Stimulated activated naive CD8-positive, alpha-beta T cell treated with anti-CD3 and anti-CD28 coated beads, Interleukin-15, Interleukin-2, amounts not matched to agents 100 ng/mL and 50 ng/mL, for 24 hours (primary cell): ENCODE measurements around the gene MYBPC1.
"Not testable (repeated sequence)": the region's sequence is repeated elsewhere in the genome, so short reads cannot be mapped to it uniquely, and the experiment has no call there.

ENCODE experiments used
- H3K27ac Mint-ChIP-seq: one replicate; pipeline ENCODE4 v1.8.0; 2021; ENCODE audit warnings: mild to moderate bottlenecking, mixed read lengths
- H3K27me3 Mint-ChIP-seq: one replicate; pipeline ENCODE4 v1.8.0; 2021; ENCODE audit warnings: mixed read lengths
- H3K36me3 Mint-ChIP-seq: one replicate; pipeline ENCODE4 v1.8.0; 2021; ENCODE audit warnings: low read depth, mixed read lengths
- H3K4me1 Mint-ChIP-seq: one replicate; pipeline ENCODE4 v1.8.0; 2021; ENCODE audit warnings: low read depth, mixed read lengths
- H3K4me3 Mint-ChIP-seq: one replicate; pipeline ENCODE4 v1.8.0; 2021; ENCODE audit warnings: mild to moderate bottlenecking, mixed read lengths
- H3K9me3 Mint-ChIP-seq: one replicate; pipeline ENCODE4 v1.8.0; 2021; ENCODE audit warnings: mixed read lengths

The MYBPC1 gene, protein sequence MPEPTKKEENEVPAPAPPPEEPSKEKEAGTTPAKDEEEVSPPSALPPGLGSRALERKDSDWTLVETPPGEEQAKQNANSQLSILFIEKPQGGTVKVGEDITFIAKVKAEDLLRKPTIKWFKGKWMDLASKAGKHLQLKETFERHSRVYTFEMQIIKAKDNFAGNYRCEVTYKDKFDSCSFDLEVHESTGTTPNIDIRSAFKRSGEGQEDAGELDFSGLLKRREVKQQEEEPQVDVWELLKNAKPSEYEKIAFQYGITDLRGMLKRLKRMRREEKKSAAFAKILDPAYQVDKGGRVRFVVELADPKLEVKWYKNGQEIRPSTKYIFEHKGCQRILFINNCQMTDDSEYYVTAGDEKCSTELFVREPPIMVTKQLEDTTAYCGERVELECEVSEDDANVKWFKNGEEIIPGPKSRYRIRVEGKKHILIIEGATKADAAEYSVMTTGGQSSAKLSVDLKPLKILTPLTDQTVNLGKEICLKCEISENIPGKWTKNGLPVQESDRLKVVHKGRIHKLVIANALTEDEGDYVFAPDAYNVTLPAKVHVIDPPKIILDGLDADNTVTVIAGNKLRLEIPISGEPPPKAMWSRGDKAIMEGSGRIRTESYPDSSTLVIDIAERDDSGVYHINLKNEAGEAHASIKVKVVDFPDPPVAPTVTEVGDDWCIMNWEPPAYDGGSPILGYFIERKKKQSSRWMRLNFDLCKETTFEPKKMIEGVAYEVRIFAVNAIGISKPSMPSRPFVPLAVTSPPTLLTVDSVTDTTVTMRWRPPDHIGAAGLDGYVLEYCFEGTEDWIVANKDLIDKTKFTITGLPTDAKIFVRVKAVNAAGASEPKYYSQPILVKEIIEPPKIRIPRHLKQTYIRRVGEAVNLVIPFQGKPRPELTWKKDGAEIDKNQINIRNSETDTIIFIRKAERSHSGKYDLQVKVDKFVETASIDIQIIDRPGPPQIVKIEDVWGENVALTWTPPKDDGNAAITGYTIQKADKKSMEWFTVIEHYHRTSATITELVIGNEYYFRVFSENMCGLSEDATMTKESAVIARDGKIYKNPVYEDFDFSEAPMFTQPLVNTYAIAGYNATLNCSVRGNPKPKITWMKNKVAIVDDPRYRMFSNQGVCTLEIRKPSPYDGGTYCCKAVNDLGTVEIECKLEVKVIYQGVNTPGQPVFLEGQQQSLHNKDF

DNA sequence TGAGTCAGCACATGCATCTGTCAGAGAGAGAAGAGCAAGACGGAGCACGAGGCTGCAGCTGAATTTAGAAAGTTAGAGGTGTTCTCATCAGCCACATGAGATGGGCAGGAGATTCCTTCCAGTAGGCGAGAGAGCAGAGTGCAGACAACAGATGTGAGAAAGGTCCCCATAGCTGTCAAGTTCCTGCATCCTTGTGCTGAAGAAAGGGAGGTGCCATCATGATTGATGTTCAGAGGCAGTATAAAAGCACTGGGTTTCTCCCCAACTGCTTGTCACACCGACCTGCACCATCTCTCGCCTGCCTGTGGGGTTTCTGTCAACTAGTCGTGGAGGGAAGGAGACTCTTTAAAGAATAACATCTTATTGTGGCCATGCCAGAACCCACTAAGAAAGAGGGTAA, at the start of gene MYBPC1:
MYBPC1 (plus strand) TSS at position 272 of the 400 bp plus-strand sequence; CDS start at position 372, 100 bp downstream.
- H3K9me3 Mint-ChIP-seq: no peaks in the 10 kb centered on the region
- peaks cover 4% of the 10 kb centered on the region for H3K27me3 Mint-ChIP-seq
- H3K27ac Mint-ChIP-seq: no peak within 1 kb of the TSS
- no peaks in the 10 kb centered on the region for H3K36me3 Mint-ChIP-seq
- no peaks in the 10 kb centered on the region for H3K4me1 Mint-ChIP-seq
- no peak within 1 kb of the TSS for H3K4me3 Mint-ChIP-seq

DNA sequence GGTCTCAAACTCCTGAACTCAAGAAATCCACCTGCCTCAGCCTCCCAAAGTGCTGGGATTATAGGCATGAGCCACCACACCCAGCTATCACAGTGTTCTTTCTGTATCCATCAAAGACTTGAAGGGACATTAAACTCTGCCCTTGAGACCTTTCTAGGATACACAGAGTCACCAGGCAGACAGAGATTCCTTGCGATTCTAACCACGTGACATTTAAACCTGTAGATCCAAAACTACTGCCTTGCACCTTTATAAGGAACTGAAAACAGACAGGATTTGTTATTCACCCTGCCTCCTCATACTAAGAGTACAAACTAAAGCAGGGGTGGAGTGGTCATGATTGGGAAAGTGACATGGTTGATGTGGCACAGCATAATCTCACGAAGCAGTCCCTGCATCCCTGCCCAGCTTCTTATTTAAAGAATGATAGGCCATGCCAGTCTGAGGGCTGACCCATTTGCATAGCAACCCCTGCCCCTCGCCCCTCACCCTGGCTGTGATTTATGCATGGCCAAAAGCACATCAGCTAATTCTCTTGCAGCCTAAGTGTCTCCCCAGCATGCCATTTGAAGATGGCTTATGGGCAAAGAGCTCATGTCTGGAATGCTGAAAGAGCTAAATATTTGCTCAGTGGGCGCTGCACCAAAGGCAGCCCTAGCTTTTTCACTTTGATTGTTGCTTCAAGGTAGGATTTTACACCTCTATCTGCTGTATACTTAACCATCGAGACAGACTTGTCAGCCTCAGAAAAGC, 43.2 kb upstream of the MYBPC1 start:
- Mint-ChIP-seq H3K4me3 (no peak overlapping the region), H3K36me3 (no peaks in the 10 kb centered on the region), H3K27me3 (peaks cover 11% of the 10 kb centered on the region), H3K9me3 (no peaks in the 10 kb centered on the region), H3K27ac (no peak overlapping the region), H3K4me1 (no peaks in the 10 kb centered on the region)

DNA sequence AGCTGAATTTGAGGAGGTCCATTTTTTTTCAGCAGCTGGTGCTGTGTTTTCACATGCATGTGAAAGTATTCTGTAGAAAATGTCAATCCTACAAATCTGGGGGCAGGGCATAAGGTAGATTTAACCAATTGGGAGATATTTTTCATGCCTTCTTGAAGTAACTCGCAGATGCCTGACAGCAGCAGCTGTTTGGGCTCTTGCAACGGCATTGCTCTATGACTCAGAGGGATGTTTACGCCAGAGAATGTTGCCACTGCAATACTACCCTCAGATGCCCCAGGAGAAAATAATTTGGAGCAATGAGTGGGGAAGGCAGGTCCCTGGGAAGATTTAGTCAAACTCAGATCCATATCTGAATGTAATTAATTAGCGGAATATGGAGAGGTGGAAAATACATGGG, 42.5 kb upstream of the MYBPC1 start:
- Mint-ChIP-seq H3K4me1 (no peaks in the 10 kb centered on the region), H3K27ac (no peak overlapping the region), H3K36me3 (no peaks in the 10 kb centered on the region), H3K9me3 (no peaks in the 10 kb centered on the region), H3K4me3 (no peak overlapping the region), H3K27me3 (peaks cover 11% of the 10 kb centered on the region)

DNA sequence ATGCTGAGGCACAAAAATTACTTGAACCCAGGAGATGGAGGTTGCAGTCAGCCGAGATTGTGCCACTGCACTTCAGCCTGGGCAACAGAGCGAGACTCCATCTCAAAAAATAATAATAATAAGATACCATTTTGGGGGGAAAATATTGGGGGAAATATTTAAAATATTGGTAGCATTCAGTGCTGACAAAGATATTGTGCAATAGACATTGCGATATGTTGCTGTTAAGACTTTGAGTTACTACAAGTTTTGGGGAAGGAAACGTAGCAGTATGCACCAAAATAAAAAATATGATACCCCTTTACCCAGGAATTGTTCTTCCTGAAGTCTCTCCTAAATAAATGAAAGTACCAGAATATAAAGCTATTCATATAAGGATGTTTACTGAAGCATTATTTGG, 37.7 kb upstream of the MYBPC1 start:
- no peaks in the 10 kb centered on the region for H3K36me3 Mint-ChIP-seq
- H3K4me1 Mint-ChIP-seq: no peaks in the 10 kb centered on the region
- peaks cover 14% of the 10 kb centered on the region for H3K27me3 Mint-ChIP-seq
- peaks cover 8% of the 10 kb centered on the region for H3K9me3 Mint-ChIP-seq
- no peak overlapping the region for H3K27ac Mint-ChIP-seq
- H3K4me3 Mint-ChIP-seq: no peak overlapping the region

DNA sequence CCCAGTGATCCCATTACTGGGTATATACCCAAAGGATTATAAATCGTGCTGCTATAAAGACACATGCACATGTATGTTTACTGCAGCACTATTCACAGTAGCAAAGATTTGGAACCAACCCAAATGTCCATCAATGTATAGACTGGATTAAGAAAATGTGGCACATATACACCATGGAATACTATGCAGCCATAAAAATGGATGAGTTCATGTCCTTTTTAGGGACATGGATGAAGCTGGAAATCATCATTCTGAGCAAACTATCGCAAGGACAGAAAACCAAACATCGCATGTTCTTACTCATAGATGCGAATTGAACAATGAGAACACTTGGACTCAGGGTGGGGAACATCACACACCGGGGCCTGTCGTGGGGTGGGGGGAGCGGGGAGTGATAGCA, 36.0 kb upstream of the MYBPC1 start:
- H3K27ac Mint-ChIP-seq, H3K36me3 Mint-ChIP-seq, H3K4me3 Mint-ChIP-seq, H3K4me1 Mint-ChIP-seq, H3K9me3 Mint-ChIP-seq: not testable (repeated sequence)
- H3K27me3 Mint-ChIP-seq: peaks cover 16% of the 10 kb centered on the region

DNA sequence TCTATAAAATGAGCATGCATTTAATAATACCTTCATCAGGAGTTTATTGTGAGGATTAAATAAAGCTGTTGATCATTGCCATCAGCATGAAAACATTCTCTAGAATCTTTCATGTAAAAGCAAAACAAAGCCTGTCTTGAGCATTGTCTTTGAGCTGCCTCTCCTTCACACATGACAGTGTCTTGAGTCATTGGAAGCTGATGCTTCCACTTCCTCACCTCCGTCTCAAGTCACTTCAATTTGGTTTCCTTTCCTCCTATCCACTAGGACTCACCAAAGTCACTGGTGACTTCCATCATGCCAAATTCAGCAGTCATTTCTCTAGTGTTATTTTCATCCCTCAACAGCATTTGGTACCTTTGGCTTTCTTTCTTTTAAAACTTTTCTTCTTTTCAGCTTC, 31.6 kb upstream of the MYBPC1 start:
- Mint-ChIP-seq H3K4me3 (no peak overlapping the region), H3K27me3 (peaks cover 19% of the 10 kb centered on the region), H3K36me3 (peaks cover 10% of the 10 kb centered on the region), H3K27ac (no peak overlapping the region), H3K9me3 (peaks cover 11% of the 10 kb centered on the region), H3K4me1 (peaks cover 19% of the 10 kb centered on the region)

DNA sequence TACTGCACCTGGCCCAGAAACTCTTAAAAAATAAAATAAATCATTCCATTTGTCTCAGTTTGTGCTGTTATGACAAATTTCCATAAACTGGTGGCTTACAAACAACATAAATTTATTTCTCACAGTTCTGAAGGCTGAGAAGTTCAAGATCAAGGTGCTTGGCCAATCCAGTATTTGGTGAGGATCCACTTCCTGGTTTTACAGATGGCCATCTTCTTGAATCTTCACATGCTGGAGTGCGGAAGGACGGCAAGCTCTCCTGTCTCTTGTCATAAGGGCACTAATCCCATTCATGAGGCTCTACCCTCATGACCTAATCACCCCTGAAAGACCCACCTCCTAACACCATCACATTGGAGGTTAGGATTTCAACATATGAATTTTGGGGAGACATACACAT, 29.9 kb upstream of the MYBPC1 start:
- H3K27ac Mint-ChIP-seq: no peak overlapping the region
- H3K9me3 Mint-ChIP-seq: peaks cover 10% of the 10 kb centered on the region
- H3K4me3 Mint-ChIP-seq: no peak overlapping the region
- H3K27me3 Mint-ChIP-seq: peaks cover 25% of the 10 kb centered on the region
- peaks cover 19% of the 10 kb centered on the region for H3K4me1 Mint-ChIP-seq
- peaks cover 10% of the 10 kb centered on the region for H3K36me3 Mint-ChIP-seq

DNA sequence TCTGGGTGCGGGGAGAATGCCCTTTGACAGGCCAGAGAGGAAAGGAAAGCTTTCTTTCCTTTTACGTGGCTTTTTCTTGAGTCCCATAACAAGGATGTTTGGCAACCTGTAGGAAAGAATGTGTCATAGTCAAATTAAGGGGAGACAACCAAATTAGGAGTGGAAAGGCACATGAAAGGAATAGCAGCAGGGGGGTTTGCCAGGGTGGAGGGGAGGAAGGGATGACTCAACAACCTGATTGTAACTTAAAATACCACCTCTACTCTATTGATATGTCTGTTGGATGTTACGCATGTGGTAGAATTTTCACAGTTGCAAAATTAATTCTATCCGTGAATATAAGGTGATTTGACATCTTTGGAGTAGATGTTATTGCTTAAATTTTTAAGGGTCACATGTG, 28.5 kb upstream of the MYBPC1 start:
- Mint-ChIP-seq H3K27ac (peak overlapping the region; percentile 85), H3K4me1 (peaks cover 22% of the 10 kb centered on the region), H3K36me3 (peaks cover 10% of the 10 kb centered on the region), H3K4me3 (peak overlapping the region; percentile 31), H3K27me3 (peaks cover 28% of the 10 kb centered on the region), H3K9me3 (peaks cover 8% of the 10 kb centered on the region)

DNA sequence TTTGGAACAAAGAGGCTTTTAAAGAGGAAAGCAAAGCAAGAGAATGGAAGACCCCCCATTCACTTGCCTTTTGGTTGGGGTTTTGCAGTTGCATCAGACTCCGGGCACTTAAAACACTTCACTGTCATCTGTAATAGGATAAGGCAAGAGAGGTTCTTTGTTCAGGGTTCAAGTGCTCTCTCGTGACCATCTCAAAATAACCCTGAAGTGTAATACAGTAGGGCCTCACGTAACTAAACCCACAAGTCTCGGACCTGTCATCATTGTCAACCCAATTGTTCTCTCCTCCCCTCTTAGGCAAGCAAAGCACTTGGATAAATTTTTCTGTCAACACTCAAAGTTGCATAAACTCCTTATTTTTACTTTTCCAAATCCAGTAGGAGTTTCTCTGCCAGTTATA, 26.9 kb upstream of the MYBPC1 start:
- H3K27ac Mint-ChIP-seq: no peak overlapping the region
- H3K4me1 Mint-ChIP-seq: peaks cover 22% of the 10 kb centered on the region
- H3K27me3 Mint-ChIP-seq: peaks cover 25% of the 10 kb centered on the region
- peaks cover 10% of the 10 kb centered on the region for H3K36me3 Mint-ChIP-seq
- peaks cover 8% of the 10 kb centered on the region for H3K9me3 Mint-ChIP-seq
- no peak overlapping the region for H3K4me3 Mint-ChIP-seq

DNA sequence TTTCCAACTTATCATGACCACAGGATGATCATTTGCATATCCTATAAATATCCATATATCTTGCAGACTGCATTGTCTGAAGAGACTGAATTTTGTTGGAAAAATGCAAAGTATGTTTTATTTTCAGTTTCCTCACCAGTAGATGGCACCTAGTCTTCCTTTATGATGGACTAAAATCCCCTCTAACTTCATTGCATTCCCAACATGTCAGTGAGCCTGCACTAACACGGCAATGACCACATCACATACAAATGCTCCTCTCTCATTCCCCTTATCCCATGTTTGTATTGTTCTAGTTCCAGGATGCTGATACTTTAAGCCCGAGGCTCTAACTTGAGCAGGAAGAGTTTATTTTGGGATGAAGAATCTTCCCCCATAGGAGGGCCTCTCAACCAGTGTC, 24.7 kb upstream of the MYBPC1 start:
- no peak overlapping the region for H3K27ac Mint-ChIP-seq
- H3K36me3 Mint-ChIP-seq: peaks cover 8% of the 10 kb centered on the region
- H3K9me3 Mint-ChIP-seq: peaks cover 8% of the 10 kb centered on the region
- no peak overlapping the region for H3K4me3 Mint-ChIP-seq
- peaks cover 22% of the 10 kb centered on the region for H3K4me1 Mint-ChIP-seq
- peaks cover 14% of the 10 kb centered on the region for H3K27me3 Mint-ChIP-seq

DNA sequence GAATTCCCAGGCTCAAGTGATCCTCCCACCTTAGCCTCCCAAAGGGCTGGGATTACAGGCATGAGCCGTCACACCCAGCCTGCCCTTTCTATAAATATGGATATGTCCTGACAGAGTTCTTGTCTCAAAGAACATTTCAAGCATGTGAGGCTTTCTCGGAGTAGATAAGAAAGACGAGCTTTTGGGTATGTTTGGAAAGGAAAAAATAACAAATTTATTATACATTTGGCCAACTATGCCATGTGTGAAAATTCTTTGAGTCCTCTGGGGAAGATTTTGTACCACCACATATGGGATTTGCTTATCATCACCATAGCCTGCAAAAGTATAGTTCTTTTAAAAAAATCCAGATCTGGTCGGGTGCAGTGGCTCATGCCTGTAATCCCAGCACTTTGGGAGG, 23.7 kb upstream of the MYBPC1 start:
- H3K36me3 Mint-ChIP-seq: peaks cover under 1% of the 10 kb centered on the region
- peaks cover 1% of the 10 kb centered on the region for H3K9me3 Mint-ChIP-seq
- peaks cover 19% of the 10 kb centered on the region for H3K4me1 Mint-ChIP-seq
- peaks cover 9% of the 10 kb centered on the region for H3K27me3 Mint-ChIP-seq
- no peak overlapping the region for H3K4me3 Mint-ChIP-seq
- no peak overlapping the region for H3K27ac Mint-ChIP-seq

DNA sequence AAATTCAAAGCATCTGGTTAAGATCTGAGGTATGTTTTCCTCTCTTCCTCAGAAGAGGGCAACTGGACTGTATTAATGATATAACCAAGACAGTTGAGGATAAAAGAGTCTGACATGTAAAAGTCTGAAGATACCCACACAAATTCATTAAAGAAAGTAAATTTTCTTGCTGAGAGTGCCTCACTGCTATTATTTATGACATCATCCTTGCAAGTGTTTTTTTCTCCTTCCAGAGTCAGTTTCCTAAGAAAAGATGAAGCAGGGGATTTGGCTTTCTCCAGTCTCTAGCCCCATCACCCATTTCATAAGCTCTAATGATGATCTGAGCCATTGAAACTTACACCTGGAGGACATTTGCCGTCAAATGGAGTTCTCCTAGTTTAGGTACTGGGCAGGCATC, 21.0 kb upstream of the MYBPC1 start:
- H3K36me3 Mint-ChIP-seq: no peaks in the 10 kb centered on the region
- H3K27me3 Mint-ChIP-seq: peaks cover 10% of the 10 kb centered on the region
- H3K4me1 Mint-ChIP-seq: peaks cover 3% of the 10 kb centered on the region
- no peak overlapping the region for H3K4me3 Mint-ChIP-seq
- no peak overlapping the region for H3K27ac Mint-ChIP-seq
- no peaks in the 10 kb centered on the region for H3K9me3 Mint-ChIP-seq

DNA sequence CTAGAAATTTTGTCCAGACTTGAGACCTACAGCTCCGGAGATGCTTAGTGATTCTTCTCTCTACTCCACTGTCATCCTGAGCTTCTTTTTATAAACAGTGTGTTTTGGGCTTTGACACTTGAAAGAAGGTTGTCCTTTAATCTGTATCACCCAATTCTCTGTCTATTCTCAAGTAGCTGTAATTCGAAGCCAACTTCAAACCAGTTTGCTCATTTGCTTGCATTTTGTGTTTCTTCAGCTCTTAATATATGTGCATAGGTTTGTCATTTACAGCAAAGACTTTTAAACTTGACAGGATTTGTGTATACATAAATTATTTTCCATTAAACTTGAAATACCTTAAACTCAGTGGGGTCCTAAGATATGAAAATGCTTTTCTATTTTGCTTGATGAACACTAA, 16.4 kb upstream of the MYBPC1 start:
- no peaks in the 10 kb centered on the region for H3K9me3 Mint-ChIP-seq
- H3K4me1 Mint-ChIP-seq: no peaks in the 10 kb centered on the region
- H3K27me3 Mint-ChIP-seq: peaks cover 27% of the 10 kb centered on the region
- H3K27ac Mint-ChIP-seq: no peak overlapping the region
- no peaks in the 10 kb centered on the region for H3K36me3 Mint-ChIP-seq
- no peak overlapping the region for H3K4me3 Mint-ChIP-seq

DNA sequence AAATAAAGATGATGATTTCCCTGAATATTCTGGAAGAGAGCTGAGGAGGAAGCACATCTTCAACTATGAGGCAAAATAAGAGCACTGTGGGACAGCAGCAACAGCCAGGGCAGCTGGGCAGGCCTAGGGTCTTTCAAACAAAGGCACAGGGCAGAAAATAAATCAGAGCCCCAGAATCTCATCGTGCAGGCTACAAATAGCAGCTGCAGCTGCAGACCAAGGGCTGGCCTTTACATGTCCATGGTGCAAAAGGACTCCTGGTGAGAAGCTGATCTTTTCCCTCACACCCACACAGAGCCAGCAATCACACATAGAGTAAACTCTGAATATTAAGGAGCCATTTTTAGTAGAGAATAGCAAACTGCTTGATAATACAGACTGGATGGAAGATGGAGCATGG, 13.6 kb upstream of the MYBPC1 start:
- H3K27me3 Mint-ChIP-seq: peaks cover 33% of the 10 kb centered on the region
- no peaks in the 10 kb centered on the region for H3K4me1 Mint-ChIP-seq
- H3K4me3 Mint-ChIP-seq: no peak overlapping the region
- H3K36me3 Mint-ChIP-seq: no peaks in the 10 kb centered on the region
- H3K27ac Mint-ChIP-seq: no peak overlapping the region
- no peaks in the 10 kb centered on the region for H3K9me3 Mint-ChIP-seq
